Measurements from ENCODE around the gene PLAC1. TPM values are rescaled to one million over a fixed set of nuclear protein-coding genes. Genes with fewer than 3 reads are reported as not detected.

PLAC1 gene
- total RNA-seq = not detected

GRCh38 chrX:134658002-134658759, at the start of gene PLAC1:
Gene PLAC1 (minus strand): TSS chrX:134658471. CDS start chrX:134566682, 91,789 bp downstream.
- no peak within 1 kb of the TSS for H3K4me3 Mint-ChIP-seq
- H3K9me3 Mint-ChIP-seq = no peaks in the 10 kb centered on the region
- DNase-seq = no peak
- no peaks in the 10 kb centered on the region for H3K36me3 Mint-ChIP-seq (ENCODE audit: low read depth)
- no peak within 1 kb of the TSS for H3K27ac Mint-ChIP-seq
- ChIA-PET POLR2A (no interaction called here), CTCF (no interaction called here)
- H3K27me3 Mint-ChIP-seq = peaks cover 4% of the 10 kb centered on the region
- H3K4me1 Mint-ChIP-seq = peaks cover 11% of the 10 kb centered on the region

DNA sequence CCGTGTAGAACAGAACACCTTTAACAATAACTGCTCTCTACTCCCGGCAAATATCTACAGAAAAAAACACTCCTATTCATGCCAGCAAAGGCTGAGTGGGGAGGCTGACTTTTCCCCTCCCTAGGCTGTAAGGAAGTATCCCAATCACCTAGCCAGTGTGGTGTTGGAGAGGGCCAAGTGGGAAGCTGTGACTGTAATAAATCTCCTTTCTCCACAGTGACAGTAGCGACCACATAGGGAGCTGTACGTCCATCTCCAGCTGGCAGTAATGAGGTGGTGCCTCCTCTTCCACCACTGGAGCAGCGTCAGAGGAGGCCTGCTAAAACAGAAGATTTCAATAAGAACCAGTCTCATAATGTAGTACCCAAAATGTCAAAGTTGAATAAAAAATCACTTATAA, 47.9 kb upstream of the PLAC1 start:
- CTCF ChIA-PET = no interaction called here
- H3K4me1 Mint-ChIP-seq = no peaks in the 10 kb centered on the region
- H3K4me3 Mint-ChIP-seq = no peak overlapping the region
- no peak for DNase-seq
- no peaks in the 10 kb centered on the region for H3K9me3 Mint-ChIP-seq
- no peak overlapping the region for H3K27ac Mint-ChIP-seq
- peaks cover 3% of the 10 kb centered on the region for H3K27me3 Mint-ChIP-seq
- no peaks in the 10 kb centered on the region for H3K36me3 Mint-ChIP-seq (ENCODE audit: low read depth)
- POLR2A ChIA-PET = no interaction called here

- ChIA-PET POLR2A (no interaction called here), CTCF (no interaction called here)
- H3K4me3 Mint-ChIP-seq = no peak overlapping the region
- peaks cover 3% of the 10 kb centered on the region for H3K27me3 Mint-ChIP-seq
- H3K27ac Mint-ChIP-seq = no peak overlapping the region
- no peaks in the 10 kb centered on the region for H3K36me3 Mint-ChIP-seq (ENCODE audit: low read depth)
- DNase-seq = no peak
- no peaks in the 10 kb centered on the region for H3K9me3 Mint-ChIP-seq
- H3K4me1 Mint-ChIP-seq = no peaks in the 10 kb centered on the region
Measured at GRCh38 chrX:134695999-134696398, 37.7 kb upstream of the PLAC1 start.

DNA sequence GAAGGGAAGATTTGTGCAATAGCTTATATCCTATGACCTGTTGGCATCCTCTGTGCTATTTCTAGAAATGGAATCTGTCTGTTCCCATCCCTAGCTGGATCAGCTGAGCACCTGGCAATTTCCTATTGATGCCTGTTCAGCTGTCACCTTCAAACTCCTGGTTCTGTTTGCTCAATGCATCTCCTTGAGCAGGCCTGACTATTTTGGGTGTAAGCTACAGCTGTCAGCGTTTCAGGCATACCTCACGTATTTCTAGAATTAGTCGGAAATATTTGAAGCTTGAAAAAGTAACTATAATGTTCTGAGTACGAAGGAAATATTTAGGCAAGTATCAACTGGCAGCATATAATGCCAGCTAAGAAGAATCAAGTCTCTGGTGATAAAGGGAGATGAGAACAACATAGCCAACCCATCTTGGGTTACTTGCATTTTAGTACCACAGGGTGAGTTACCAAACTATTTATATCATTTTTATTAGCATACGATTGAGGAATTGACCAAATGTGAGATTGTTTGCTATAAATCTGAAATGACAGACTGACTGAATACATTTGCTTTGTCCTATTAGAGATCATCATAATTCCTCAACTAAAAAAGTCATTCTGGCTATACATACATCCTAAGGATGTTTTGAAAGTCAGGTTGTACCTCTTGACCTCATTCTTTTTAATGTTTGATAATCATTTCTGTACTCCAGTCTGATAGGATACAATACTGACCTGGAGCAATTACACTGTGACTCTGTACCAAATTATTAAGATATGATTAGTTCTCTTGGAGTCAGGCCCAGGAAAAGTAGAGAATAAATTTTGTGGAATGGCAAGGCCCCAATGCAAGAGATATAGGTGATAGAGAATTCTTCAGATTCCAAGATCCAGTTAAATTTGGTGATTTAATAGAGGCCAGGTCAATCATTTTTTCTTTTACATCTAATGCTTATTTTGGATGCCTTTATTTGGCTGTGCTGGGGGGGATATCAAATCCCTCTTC, 36.4 kb upstream of the PLAC1 start:
- Mint-ChIP-seq H3K9me3 (no peaks in the 10 kb centered on the region), H3K4me3 (no peak overlapping the region), H3K4me1 (no peaks in the 10 kb centered on the region), H3K27me3 (peaks cover 5% of the 10 kb centered on the region), H3K36me3 (ENCODE audit: low read depth) (no peaks in the 10 kb centered on the region), H3K27ac (no peak overlapping the region)
- no peak for DNase-seq
- POLR2A ChIA-PET = no interaction called here
- CTCF ChIA-PET = no interaction called here

- H3K4me1 Mint-ChIP-seq = no peaks in the 10 kb centered on the region
- ChIA-PET POLR2A (no interaction called here), CTCF (no interaction called here)
- no peaks in the 10 kb centered on the region for H3K9me3 Mint-ChIP-seq
- no peaks in the 10 kb centered on the region for H3K36me3 Mint-ChIP-seq (ENCODE audit: low read depth)
- H3K27me3 Mint-ChIP-seq = peaks cover 5% of the 10 kb centered on the region
- H3K4me3 Mint-ChIP-seq = no peak overlapping the region
- H3K27ac Mint-ChIP-seq = no peak overlapping the region
- no peak for DNase-seq
Measured at GRCh38 chrX:134693644-134694043, 35.4 kb upstream of the PLAC1 start.

- Mint-ChIP-seq H3K27ac (no peak overlapping the region), H3K36me3 (ENCODE audit: low read depth) (no peaks in the 10 kb centered on the region), H3K4me1 (no peaks in the 10 kb centered on the region), H3K4me3 (no peak overlapping the region), H3K9me3 (no peaks in the 10 kb centered on the region), H3K27me3 (peaks cover 5% of the 10 kb centered on the region)
- no peak for DNase-seq
- ChIA-PET CTCF (no interaction called here), POLR2A (no interaction called here)
Measured at GRCh38 chrX:134692990-134693389, 34.7 kb upstream of the PLAC1 start.

DNA sequence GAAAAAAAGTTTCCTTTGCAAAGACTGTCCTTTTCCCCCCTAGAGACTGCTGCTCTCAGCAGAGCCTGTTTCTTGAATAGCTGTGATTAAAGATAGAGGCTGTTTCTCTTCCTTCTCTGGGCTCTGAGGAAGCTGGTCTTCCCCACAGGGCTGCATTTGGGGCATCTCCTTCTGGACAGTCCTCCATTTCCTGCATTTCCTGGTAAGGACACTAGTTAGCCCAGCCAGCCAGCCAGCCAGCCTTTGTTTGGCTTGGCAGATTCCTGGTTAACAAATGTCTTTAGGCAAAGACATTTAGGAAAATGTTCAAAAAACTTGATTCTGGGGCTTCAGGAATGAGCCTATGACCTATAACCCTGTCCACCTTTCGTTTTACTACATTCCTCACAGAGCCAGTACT, 34.0 kb upstream of the PLAC1 start:
- POLR2A ChIA-PET = no interaction called here
- Mint-ChIP-seq H3K4me1 (no peaks in the 10 kb centered on the region), H3K9me3 (no peaks in the 10 kb centered on the region), H3K27ac (no peak overlapping the region), H3K4me3 (no peak overlapping the region), H3K36me3 (ENCODE audit: low read depth) (no peaks in the 10 kb centered on the region), H3K27me3 (peaks cover 5% of the 10 kb centered on the region)
- no peak for DNase-seq
- CTCF ChIA-PET = no interaction called here

- ChIA-PET POLR2A (no interaction called here), CTCF (no interaction called here)
- H3K27me3 Mint-ChIP-seq = peaks cover 5% of the 10 kb centered on the region
Measured at GRCh38 chrX:134691453-134691852, 33.2 kb upstream of the PLAC1 start.

GRCh38 chrX:134688839-134689238, 30.6 kb upstream of the PLAC1 start:
- no peaks in the 10 kb centered on the region for H3K4me1 Mint-ChIP-seq
- no peak for DNase-seq
- H3K36me3 Mint-ChIP-seq (ENCODE audit: low read depth) = no peaks in the 10 kb centered on the region
- H3K4me3 Mint-ChIP-seq = no peak overlapping the region
- H3K27me3 Mint-ChIP-seq = peaks cover 5% of the 10 kb centered on the region
- ChIA-PET CTCF (no interaction called here), POLR2A (no interaction called here)
- H3K27ac Mint-ChIP-seq = no peak overlapping the region
- H3K9me3 Mint-ChIP-seq = no peaks in the 10 kb centered on the region

More at GRCh38 chrX:134691453-134691852, 33.2 kb upstream of the PLAC1 start:
- Mint-ChIP-seq H3K4me3 (no peak overlapping the region), H3K27ac (no peak overlapping the region), H3K9me3 (no peaks in the 10 kb centered on the region), H3K36me3 (ENCODE audit: low read depth) (no peaks in the 10 kb centered on the region), H3K4me1 (no peaks in the 10 kb centered on the region)
- no peak for DNase-seq

DNA sequence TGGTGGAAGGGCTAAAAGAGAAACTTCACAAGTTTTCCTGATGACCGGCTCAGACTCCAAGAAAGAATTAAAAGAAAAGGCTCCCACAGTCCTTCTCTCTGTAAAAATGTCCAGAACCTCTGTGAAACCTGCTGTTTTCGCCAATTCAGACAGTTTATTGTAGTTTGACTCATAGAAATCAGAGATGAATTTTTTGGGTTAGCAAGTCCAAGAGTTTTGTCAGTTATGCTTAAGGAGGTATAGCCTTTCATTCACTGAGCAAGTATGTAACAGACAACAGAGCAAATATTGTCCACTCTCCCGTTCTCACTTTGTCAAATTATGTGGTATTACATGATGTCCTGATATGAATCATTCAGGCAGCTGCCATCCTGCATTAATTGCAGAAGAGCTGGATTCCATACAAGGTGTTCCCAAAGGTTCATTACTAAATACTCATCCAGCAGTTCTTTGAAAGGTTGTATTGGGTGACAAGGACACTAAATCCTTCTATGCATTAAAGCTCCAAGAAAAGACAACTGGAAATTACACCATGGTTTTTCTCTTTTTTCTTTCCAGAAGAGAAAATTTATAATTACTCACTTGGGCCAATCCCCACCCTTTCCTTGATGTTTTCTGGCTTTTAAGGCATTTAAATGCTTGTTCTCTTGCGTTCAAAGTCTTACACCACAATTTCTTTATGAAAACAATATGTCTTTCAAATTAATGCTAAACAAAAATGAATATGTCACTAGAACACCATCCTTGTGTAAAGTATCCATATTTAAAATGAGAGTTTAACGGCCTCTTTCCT, 30.0 kb upstream of the PLAC1 start:
- ChIA-PET POLR2A (no interaction called here), CTCF (no interaction called here)
- peaks cover 5% of the 10 kb centered on the region for H3K27me3 Mint-ChIP-seq

GRCh38 chrX:134685668-134686067, 27.4 kb upstream of the PLAC1 start:
- Mint-ChIP-seq H3K4me3 (no peak overlapping the region), H3K9me3 (no peaks in the 10 kb centered on the region), H3K27me3 (peaks cover 2% of the 10 kb centered on the region), H3K36me3 (ENCODE audit: low read depth) (no peaks in the 10 kb centered on the region), H3K27ac (no peak overlapping the region), H3K4me1 (no peaks in the 10 kb centered on the region)
- ChIA-PET CTCF (no interaction called here), POLR2A (no interaction called here)
- DNase-seq = no peak

More for the DNA sequence above, 30.0 kb upstream of the PLAC1 start:
- Mint-ChIP-seq H3K27ac (no peak overlapping the region), H3K9me3 (no peaks in the 10 kb centered on the region), H3K4me1 (no peaks in the 10 kb centered on the region), H3K36me3 (ENCODE audit: low read depth) (no peaks in the 10 kb centered on the region), H3K4me3 (no peak overlapping the region)
- no peak for DNase-seq

GRCh38 chrX:134684956-134685355, 26.7 kb upstream of the PLAC1 start:
- CTCF ChIA-PET = no interaction called here
- H3K4me1 Mint-ChIP-seq = no peaks in the 10 kb centered on the region
- no peak for DNase-seq
- H3K36me3 Mint-ChIP-seq (ENCODE audit: low read depth) = no peaks in the 10 kb centered on the region
- POLR2A ChIA-PET = no interaction called here
- peaks cover 2% of the 10 kb centered on the region for H3K27me3 Mint-ChIP-seq
- H3K4me3 Mint-ChIP-seq = no peak overlapping the region
- H3K27ac Mint-ChIP-seq = no peak overlapping the region
- H3K9me3 Mint-ChIP-seq = no peaks in the 10 kb centered on the region

- no peak overlapping the region for H3K27ac Mint-ChIP-seq
Measured at GRCh38 chrX:134683351-134684005, 25.2 kb upstream of the PLAC1 start.

More at GRCh38 chrX:134683351-134684005, 25.2 kb upstream of the PLAC1 start:
- H3K4me3 Mint-ChIP-seq = no peak overlapping the region
- H3K36me3 Mint-ChIP-seq (ENCODE audit: low read depth) = no peaks in the 10 kb centered on the region
- DNase-seq = no peak
- no peaks in the 10 kb centered on the region for H3K4me1 Mint-ChIP-seq
- POLR2A ChIA-PET = no interaction called here
- CTCF ChIA-PET = no interaction called here
- H3K27me3 Mint-ChIP-seq = no peaks in the 10 kb centered on the region
- no peaks in the 10 kb centered on the region for H3K9me3 Mint-ChIP-seq

Measured in activated CD4-positive, alpha-beta memory T cell treated with anti-CD3 and anti-CD28 coated beads, Interleukin-2, amount 10 ng/mL, durations not matched to agents 7 days and 5 days (primary cell).